ENCODE measurements around the gene IL36RN. TPM values are rescaled to one million over a fixed set of nuclear protein-coding genes. Genes with fewer than 3 reads are reported as not detected.

IL36RN gene
- not detected for polyA plus RNA-seq (2013, experiment 1 of 2)
- polyA plus RNA-seq (2013, experiment 2 of 2) = not detected

DNA sequence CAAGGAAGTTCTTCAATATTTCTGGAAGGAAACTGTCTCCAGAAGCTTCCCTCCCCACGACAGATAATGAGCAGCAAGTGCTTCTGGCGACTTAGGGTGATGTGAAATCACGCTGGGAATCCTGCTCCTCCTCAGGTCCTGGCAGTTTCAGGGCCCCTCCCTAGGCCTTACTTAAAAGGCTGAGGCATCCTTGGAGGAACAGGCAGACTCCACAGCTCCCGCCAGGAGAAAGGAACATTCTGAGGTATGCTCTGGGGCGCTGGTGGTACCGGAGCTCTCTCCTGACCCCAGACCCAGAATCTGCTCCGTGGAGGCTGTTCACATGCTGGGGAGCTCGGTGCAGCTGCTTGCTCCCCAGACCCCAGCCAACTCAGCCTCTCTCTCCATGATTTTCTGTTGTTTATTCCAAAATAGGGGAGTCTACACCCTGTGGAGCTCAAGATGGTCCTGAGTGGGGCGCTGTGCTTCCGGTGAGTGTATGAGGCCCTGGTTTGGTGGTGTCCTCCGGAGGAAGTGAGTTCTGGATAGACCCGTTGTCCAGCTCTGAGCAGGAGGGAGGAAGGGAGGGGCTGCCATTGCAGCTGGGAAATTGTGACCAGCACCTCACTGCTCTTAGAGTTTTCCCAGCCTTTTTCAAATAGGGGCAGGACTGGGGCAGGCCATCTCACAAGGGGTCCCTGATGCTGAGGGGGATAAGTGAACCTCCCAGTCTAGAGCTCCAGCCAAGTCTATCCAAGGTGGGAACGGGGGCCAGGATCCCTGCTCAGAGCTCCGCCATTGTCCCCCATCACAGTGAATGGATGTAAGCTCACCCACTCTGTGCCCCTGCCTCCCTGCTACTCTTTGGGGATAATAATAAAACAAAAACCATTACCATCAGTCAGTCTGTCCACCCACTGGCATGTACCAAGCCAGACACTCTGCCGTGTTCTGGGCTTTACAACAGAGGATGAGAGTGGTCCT lies at the start of gene IL36RN:
Gene IL36RN (plus strand): TSS at position 201 of the 963 bp plus-strand sequence. CDS start 241 bp downstream, at position 442.
- Histone ChIP-seq H3K4me3 (ENCODE audit: extremely low read depth, insufficient read depth, low read length, poor library complexity, severe bottlenecking) (no peak within 1 kb of the TSS), H3K9me3 (ENCODE audit: control insufficient read depth, low read length) (peaks cover 2% of the 10 kb centered on the region), H3K4me1 (ENCODE audit: control insufficient read depth, insufficient read depth, low read length, poor library complexity, severe bottlenecking) (no peaks in the 10 kb centered on the region), H3K36me3 (ENCODE audit: control insufficient read depth, insufficient read depth, low read length) (no peaks in the 10 kb centered on the region), H3K27ac (ENCODE audit: low read depth, low read length, severe bottlenecking) (no peak within 1 kb of the TSS)
- 83 to 89% methylated on average over 10 to 14 of the region's 15 CpGs for WGBS, 2 experiments (ENCODE audit: insufficient coverage in 2 of 2)

GRCh38 chr2:113009622-113010021 lies 49.4 kb upstream of the IL36RN start:
- no peak overlapping the region for H3K27ac ChIP-seq (ENCODE audit: low read depth, low read length, severe bottlenecking)
- no peaks in the 10 kb centered on the region for H3K9me3 ChIP-seq (ENCODE audit: control insufficient read depth, low read length)
- 60 to 100% methylated on average over 1 of the region's 1 CpG for WGBS, 2 experiments (ENCODE audit: insufficient coverage in 2 of 2)
- H3K36me3 ChIP-seq (ENCODE audit: control insufficient read depth, insufficient read depth, low read length) = no peaks in the 10 kb centered on the region
- peaks cover 3% of the 10 kb centered on the region for H3K4me1 ChIP-seq (ENCODE audit: control insufficient read depth, insufficient read depth, low read length, poor library complexity, severe bottlenecking)
- H3K4me3 ChIP-seq (ENCODE audit: extremely low read depth, insufficient read depth, low read length, poor library complexity, severe bottlenecking) = no peak overlapping the region

DNA sequence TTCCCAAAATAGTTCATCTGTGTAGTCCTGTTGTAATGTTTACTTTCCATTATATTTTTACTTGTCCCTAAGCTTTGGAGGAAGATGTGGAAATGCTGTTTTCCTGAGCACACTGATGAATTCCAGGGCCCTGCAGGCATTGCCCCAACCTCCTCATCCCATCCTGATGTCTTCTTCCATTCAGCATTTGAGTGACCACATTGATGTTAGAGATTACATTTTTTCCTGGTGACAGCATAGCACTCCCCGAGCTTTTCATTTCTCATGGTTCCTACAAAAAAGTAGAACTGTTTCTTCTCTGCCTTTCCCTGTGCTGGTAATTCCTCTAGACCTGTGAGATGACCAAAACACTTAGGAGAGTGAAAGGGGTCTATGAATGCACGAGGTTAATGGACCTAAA lies 48.9 kb upstream of the IL36RN start:
- H3K27ac ChIP-seq (ENCODE audit: low read depth, low read length, severe bottlenecking) = no peak overlapping the region
- WGBS, 2 experiments (ENCODE audit: insufficient coverage in 2 of 2) = 20 to 83% methylated on average over 1 of the region's 2 CpGs
- H3K4me3 ChIP-seq (ENCODE audit: extremely low read depth, insufficient read depth, low read length, poor library complexity, severe bottlenecking) = no peak overlapping the region
- H3K4me1 ChIP-seq (ENCODE audit: control insufficient read depth, insufficient read depth, low read length, poor library complexity, severe bottlenecking) = peaks cover 3% of the 10 kb centered on the region
- H3K36me3 ChIP-seq (ENCODE audit: control insufficient read depth, insufficient read depth, low read length) = no peaks in the 10 kb centered on the region
- H3K9me3 ChIP-seq (ENCODE audit: control insufficient read depth, low read length) = no peaks in the 10 kb centered on the region

DNA sequence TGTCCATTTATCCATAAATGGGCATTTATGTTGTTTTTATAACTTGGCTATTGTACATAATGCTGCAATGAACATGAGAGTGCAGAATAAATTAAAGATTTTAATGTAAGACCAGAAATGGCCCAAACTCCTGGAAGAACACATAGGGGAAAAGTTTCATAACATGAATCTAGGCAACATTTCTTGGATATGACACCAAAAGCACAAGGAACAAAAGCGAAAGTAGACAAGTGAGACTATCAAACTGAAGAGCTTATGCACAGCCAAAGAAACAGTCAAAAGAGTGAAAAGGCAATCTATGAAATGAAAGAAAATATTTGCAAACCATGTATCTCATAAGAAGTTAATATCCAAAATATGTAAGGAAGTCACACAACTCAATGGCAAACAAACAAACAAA lies 47.9 kb upstream of the IL36RN start:
- H3K4me3 ChIP-seq (ENCODE audit: extremely low read depth, insufficient read depth, low read length, poor library complexity, severe bottlenecking) = no peak overlapping the region
- no peaks in the 10 kb centered on the region for H3K36me3 ChIP-seq (ENCODE audit: control insufficient read depth, insufficient read depth, low read length)
- H3K4me1 ChIP-seq (ENCODE audit: control insufficient read depth, insufficient read depth, low read length, poor library complexity, severe bottlenecking) = peaks cover 3% of the 10 kb centered on the region
- H3K27ac ChIP-seq (ENCODE audit: low read depth, low read length, severe bottlenecking) = no peak overlapping the region
- WGBS, 2 experiments (ENCODE audit: insufficient coverage in 2 of 2) = 100% methylated on average over 1 of the region's 1 CpG; no CpG with 5 or more reads in 1 of the 2 experiments
- H3K9me3 ChIP-seq (ENCODE audit: control insufficient read depth, low read length) = no peaks in the 10 kb centered on the region

DNA sequence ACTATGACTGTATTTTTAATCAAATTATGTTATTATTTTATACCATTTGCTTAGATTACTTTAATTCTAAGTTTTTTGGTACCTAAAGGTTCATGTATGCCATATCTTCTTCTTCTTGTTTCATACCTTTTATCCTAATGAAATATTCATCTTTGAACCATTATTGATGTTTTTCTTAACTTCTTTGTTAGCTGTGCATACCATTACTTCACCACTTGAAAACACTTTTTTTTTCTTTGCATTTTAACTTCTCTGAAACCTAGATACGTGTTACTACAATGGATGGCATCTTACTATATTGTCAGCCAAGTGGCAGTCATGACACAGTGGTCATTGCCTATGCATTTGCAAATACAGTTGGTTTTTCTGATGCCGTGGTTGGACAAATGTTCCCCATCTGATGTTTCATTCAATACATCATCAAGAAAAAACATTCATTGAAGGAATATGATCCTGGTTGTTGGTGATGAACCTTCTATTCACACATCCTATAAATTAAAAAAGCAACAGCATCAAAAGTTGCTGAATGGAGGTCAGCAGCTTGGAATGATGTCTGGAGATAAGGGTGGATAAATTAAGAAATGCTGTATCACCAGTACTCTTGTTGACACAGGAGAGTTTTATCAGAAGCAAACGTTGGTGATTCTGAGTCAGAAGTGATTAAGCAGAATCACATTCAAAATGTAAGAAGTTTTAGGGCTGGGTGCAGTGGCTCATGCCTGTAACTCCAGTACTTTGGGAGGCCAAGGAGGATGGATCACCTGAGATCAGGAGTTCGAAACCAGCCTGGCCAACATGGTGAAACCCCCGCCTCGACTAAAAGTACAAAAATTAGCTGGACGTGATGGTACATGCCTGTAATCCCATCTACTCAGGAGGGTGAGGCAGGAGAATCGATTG lies 46.3 kb upstream of the IL36RN start:
- H3K36me3 ChIP-seq (ENCODE audit: control insufficient read depth, insufficient read depth, low read length) = no peaks in the 10 kb centered on the region
- H3K4me1 ChIP-seq (ENCODE audit: control insufficient read depth, insufficient read depth, low read length, poor library complexity, severe bottlenecking) = peaks cover 3% of the 10 kb centered on the region
- no peak overlapping the region for H3K27ac ChIP-seq (ENCODE audit: low read depth, low read length, severe bottlenecking)
- H3K9me3 ChIP-seq (ENCODE audit: control insufficient read depth, low read length) = no peaks in the 10 kb centered on the region
- 76 to 92% methylated on average over 6 of the region's 8 CpGs for WGBS, 2 experiments (ENCODE audit: insufficient coverage in 2 of 2)
- H3K4me3 ChIP-seq (ENCODE audit: extremely low read depth, insufficient read depth, low read length, poor library complexity, severe bottlenecking) = no peak overlapping the region

- Histone ChIP-seq H3K9me3 (ENCODE audit: control insufficient read depth, low read length) (no peaks in the 10 kb centered on the region), H3K4me1 (ENCODE audit: control insufficient read depth, insufficient read depth, low read length, poor library complexity, severe bottlenecking) (peaks cover 3% of the 10 kb centered on the region), H3K27ac (ENCODE audit: low read depth, low read length, severe bottlenecking) (no peak overlapping the region), H3K4me3 (ENCODE audit: extremely low read depth, insufficient read depth, low read length, poor library complexity, severe bottlenecking) (no peak overlapping the region), H3K36me3 (ENCODE audit: control insufficient read depth, insufficient read depth, low read length) (no peaks in the 10 kb centered on the region)
- WGBS, 2 experiments (ENCODE audit: insufficient coverage in 2 of 2) = no CpG with 5 or more reads among the region's 3 CpGs
Measured at GRCh38 chr2:113013336-113013661, 45.7 kb upstream of the IL36RN start.

DNA sequence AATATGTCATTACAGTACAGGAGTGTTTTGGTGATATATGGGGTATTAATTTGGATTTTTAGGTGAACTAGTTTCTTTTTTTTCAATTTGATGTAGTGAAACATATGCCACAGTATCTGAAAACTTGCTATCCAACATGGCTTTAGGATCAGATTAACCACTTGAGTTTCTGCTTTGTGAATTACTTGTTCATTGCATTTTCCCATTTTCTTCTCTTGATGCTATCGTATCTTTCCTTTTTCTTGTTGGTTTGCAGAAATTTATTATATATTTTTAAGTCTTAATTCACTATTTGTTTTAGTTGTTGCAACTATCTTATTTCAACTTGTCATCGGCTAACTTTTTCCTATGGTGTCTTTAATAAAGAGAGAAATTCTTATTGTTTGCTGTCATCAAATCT lies 44.9 kb upstream of the IL36RN start:
- Histone ChIP-seq H3K9me3 (ENCODE audit: control insufficient read depth, low read length) (no peaks in the 10 kb centered on the region), H3K4me1 (ENCODE audit: control insufficient read depth, insufficient read depth, low read length, poor library complexity, severe bottlenecking) (peaks cover 3% of the 10 kb centered on the region), H3K27ac (ENCODE audit: low read depth, low read length, severe bottlenecking) (no peak overlapping the region), H3K36me3 (ENCODE audit: control insufficient read depth, insufficient read depth, low read length) (no peaks in the 10 kb centered on the region), H3K4me3 (ENCODE audit: extremely low read depth, insufficient read depth, low read length, poor library complexity, severe bottlenecking) (no peak overlapping the region)
- no CpG with 5 or more reads among the region's 2 CpGs for WGBS, 2 experiments (ENCODE audit: insufficient coverage in 2 of 2)

GRCh38 chr2:113015042-113015441 lies 44.0 kb upstream of the IL36RN start:
- no peaks in the 10 kb centered on the region for H3K9me3 ChIP-seq (ENCODE audit: control insufficient read depth, low read length)
- WGBS, 2 experiments (ENCODE audit: insufficient coverage in 2 of 2) = no CpG with 5 or more reads among the region's 1 CpG
- no peak overlapping the region for H3K27ac ChIP-seq (ENCODE audit: low read depth, low read length, severe bottlenecking)
- H3K4me1 ChIP-seq (ENCODE audit: control insufficient read depth, insufficient read depth, low read length, poor library complexity, severe bottlenecking) = no peaks in the 10 kb centered on the region
- H3K36me3 ChIP-seq (ENCODE audit: control insufficient read depth, insufficient read depth, low read length) = no peaks in the 10 kb centered on the region
- no peak overlapping the region for H3K4me3 ChIP-seq (ENCODE audit: extremely low read depth, insufficient read depth, low read length, poor library complexity, severe bottlenecking)

DNA sequence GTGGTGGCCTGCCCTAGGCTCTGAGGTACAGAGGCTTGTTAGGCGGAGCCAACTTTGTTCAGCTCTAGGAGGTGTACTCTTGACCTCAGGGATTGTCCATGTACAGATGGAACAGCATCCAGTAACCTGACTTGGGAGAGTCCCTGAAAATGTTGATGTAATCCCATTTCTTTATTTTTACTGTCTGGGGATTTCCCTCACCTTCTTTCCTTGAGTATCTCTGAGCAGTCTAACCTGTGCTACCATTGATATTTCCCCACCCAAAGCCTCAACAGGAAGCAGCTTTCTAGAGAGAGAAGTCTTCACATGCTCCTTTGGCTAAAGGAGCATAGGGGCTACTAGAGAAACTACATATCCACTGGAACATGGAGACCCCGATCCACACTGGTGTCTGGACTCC lies 43.3 kb upstream of the IL36RN start:
- H3K4me3 ChIP-seq (ENCODE audit: extremely low read depth, insufficient read depth, low read length, poor library complexity, severe bottlenecking) = no peak overlapping the region
- no peak overlapping the region for H3K27ac ChIP-seq (ENCODE audit: low read depth, low read length, severe bottlenecking)
- no peaks in the 10 kb centered on the region for H3K4me1 ChIP-seq (ENCODE audit: control insufficient read depth, insufficient read depth, low read length, poor library complexity, severe bottlenecking)
- WGBS, 2 experiments (ENCODE audit: insufficient coverage in 2 of 2) = 76% methylated on average over 2 of the region's 2 CpGs
- no peaks in the 10 kb centered on the region for H3K36me3 ChIP-seq (ENCODE audit: control insufficient read depth, insufficient read depth, low read length)
- H3K9me3 ChIP-seq (ENCODE audit: control insufficient read depth, low read length) = no peaks in the 10 kb centered on the region

DNA sequence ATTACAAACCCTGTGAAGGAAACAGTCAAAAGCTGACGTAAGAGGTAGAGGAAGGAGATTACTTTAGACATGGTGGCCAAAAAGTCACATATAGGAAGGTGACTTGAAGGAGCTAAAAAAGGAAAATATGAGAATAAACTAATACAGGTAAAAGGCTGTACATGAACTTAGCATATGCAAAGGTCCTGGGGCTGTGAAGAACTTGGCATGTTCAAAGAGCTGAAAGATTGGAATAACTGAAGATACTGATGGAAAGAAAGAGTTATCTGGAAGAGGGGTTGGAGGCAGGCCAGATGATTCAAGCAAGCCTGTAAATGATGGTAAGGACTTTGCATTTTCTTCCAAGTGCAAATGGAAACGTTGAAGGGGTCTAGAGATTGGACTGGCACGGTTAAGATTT lies 40.5 kb upstream of the IL36RN start:
- no peak overlapping the region for H3K27ac ChIP-seq (ENCODE audit: low read depth, low read length, severe bottlenecking)
- H3K4me1 ChIP-seq (ENCODE audit: control insufficient read depth, insufficient read depth, low read length, poor library complexity, severe bottlenecking) = no peaks in the 10 kb centered on the region
- no peaks in the 10 kb centered on the region for H3K36me3 ChIP-seq (ENCODE audit: control insufficient read depth, insufficient read depth, low read length)
- WGBS, 2 experiments (ENCODE audit: insufficient coverage in 2 of 2) = 62 to 76% methylated on average over 3 of the region's 3 CpGs
- no peaks in the 10 kb centered on the region for H3K9me3 ChIP-seq (ENCODE audit: control insufficient read depth, low read length)
- H3K4me3 ChIP-seq (ENCODE audit: extremely low read depth, insufficient read depth, low read length, poor library complexity, severe bottlenecking) = no peak overlapping the region

All from mesodermal cell (in vitro differentiated cells).